ENCODE measurements around the gene WFDC10B.
"Not testable (repeated sequence)": the region's sequence is repeated elsewhere in the genome, so short reads cannot be mapped to it uniquely, and the experiment has no call there.

WFDC10B gene

DNA sequence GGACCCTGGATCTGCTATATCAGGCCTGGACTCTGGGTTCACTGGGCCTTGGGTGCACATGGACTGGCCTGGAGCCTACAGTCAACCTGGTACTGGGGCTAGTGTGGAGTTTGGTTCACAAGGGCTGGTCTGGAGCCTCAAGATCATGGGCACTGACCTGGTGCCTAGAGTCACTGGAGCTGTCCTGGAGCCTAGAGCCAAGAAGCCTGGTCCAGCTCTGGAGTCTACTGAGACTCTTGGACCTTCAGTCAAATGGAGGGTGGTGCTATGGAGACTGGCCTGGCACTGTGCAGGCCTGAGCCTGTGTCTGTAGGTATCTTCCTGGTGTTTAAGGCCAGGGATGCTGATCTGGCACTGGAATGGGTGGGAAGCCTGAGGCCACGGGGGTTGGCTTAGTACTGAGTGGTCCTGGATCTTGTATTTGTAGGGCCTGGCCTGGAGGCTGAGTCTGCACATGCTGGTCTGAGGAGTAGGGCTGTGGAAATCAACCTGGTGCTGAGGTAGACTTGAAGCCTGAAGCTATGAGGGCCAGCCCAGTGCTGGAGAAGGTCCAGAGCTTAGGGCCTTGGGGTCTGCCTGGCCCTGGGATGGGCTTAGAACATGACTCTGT is 57.3 kb downstream of the WFDC10B start:
- TF ChIP-seq, protein P1, sequence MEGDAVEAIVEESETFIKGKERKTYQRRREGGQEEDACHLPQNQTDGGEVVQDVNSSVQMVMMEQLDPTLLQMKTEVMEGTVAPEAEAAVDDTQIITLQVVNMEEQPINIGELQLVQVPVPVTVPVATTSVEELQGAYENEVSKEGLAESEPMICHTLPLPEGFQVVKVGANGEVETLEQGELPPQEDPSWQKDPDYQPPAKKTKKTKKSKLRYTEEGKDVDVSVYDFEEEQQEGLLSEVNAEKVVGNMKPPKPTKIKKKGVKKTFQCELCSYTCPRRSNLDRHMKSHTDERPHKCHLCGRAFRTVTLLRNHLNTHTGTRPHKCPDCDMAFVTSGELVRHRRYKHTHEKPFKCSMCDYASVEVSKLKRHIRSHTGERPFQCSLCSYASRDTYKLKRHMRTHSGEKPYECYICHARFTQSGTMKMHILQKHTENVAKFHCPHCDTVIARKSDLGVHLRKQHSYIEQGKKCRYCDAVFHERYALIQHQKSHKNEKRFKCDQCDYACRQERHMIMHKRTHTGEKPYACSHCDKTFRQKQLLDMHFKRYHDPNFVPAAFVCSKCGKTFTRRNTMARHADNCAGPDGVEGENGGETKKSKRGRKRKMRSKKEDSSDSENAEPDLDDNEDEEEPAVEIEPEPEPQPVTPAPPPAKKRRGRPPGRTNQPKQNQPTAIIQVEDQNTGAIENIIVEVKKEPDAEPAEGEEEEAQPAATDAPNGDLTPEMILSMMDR (IDR thresholded peaks at IDR 0.05; ENCODE audit: borderline replicate concordance, insufficient read depth, low read depth, low read length), result no peak
- H3K4me3 ChIP-seq (ENCODE audit: low read depth, low read length), result no peak overlapping the region

GRCh38 chr20:45646875-45647274 is 57.9 kb downstream of the WFDC10B start:
- TF ChIP-seq, protein P1 (IDR thresholded peaks at IDR 0.05; ENCODE audit: borderline replicate concordance, insufficient read depth, low read depth, low read length), result no peak
- H3K4me3 ChIP-seq (ENCODE audit: low read depth, low read length), result no peak overlapping the region

GRCh38 chr20:45645869-45646268 is 59.0 kb downstream of the WFDC10B start:
- not testable (repeated sequence) for H3K4me3 ChIP-seq (ENCODE audit: low read depth, low read length)

- H3K4me3 ChIP-seq (ENCODE audit: low read depth, low read length), result not testable (repeated sequence)
Measured at GRCh38 chr20:45641076-45641475, 63.7 kb downstream of the WFDC10B start.

GRCh38 chr20:45639687-45640086 is 65.1 kb downstream of the WFDC10B start:
- H3K4me3 ChIP-seq (ENCODE audit: low read depth, low read length), result no peak overlapping the region
- TF ChIP-seq, protein P1 (IDR thresholded peaks at IDR 0.05; ENCODE audit: borderline replicate concordance, insufficient read depth, low read depth, low read length), result no peak

DNA sequence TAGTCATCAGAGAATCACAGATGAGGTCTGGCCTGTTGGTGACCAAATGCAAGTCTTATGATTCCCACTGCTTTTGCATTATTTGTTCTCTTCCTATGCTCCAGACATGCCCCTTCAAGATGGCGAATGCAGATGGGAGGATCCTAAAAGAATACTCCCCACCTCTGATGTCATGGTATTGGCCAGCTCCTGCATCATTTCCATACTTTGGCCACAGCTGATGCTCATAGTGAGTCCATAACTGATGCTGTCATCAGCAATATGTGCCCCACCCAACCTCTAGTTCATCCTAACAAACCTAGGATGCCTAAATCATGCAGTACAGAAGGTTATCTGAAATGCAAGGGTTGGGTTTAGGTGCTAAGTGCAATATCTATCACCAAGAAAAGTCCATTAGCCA is 68.3 kb downstream of the WFDC10B start:
- H3K4me3 ChIP-seq (ENCODE audit: low read depth, low read length), result no peak overlapping the region
- TF ChIP-seq, protein P1 (IDR thresholded peaks at IDR 0.05; ENCODE audit: borderline replicate concordance, insufficient read depth, low read depth, low read length), result no peak

Data from GM12875 (cell line).